Fibroblast of the aortic adventitia (primary cell): ENCODE data around the gene CABLES2. TPM values are rescaled to one million over a fixed set of nuclear protein-coding genes. Genes with fewer than 3 reads are reported as not detected.

Source experiments
- DNase-seq: peaks from one replicate; pipeline ENCODE4 v3.0.0-alpha.2; 2010; ENCODE audit warnings: low read depth
- H3K4me3 ChIP-seq: 2 replicates; pipeline ENCODE4 v1.5.1; 2011; ENCODE audit warnings: low read depth, mild to moderate bottlenecking, control low read depth, low read length, moderate library complexity
- total RNA-seq: library from RNA; depleted of rRNA; stranded (reverse); fragments of >200 nt; gene quantifications from 2 replicates; pipeline ENCODE4 v1.2.3, GENCODE V29; 2012; ENCODE audit warnings: low replicate concordance
- TF ChIP-seq, protein P1 (sequence below): IDR thresholded peaks from 2 replicates; pipeline ENCODE4 v1.5.1; 2011; ENCODE audit warnings: mild to moderate bottlenecking, low read length, control low read depth, inconsistent platforms; ENCODE audit not compliant: insufficient read depth

Gene CABLES2
- total RNA-seq, 1 donor: 4.3 TPM

- TF ChIP-seq, protein P1, sequence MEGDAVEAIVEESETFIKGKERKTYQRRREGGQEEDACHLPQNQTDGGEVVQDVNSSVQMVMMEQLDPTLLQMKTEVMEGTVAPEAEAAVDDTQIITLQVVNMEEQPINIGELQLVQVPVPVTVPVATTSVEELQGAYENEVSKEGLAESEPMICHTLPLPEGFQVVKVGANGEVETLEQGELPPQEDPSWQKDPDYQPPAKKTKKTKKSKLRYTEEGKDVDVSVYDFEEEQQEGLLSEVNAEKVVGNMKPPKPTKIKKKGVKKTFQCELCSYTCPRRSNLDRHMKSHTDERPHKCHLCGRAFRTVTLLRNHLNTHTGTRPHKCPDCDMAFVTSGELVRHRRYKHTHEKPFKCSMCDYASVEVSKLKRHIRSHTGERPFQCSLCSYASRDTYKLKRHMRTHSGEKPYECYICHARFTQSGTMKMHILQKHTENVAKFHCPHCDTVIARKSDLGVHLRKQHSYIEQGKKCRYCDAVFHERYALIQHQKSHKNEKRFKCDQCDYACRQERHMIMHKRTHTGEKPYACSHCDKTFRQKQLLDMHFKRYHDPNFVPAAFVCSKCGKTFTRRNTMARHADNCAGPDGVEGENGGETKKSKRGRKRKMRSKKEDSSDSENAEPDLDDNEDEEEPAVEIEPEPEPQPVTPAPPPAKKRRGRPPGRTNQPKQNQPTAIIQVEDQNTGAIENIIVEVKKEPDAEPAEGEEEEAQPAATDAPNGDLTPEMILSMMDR: no peak
- no peak for DNase-seq
- peak overlapping the region; percentile 99 for H3K4me3 ChIP-seq
Measured at GRCh38 chr20:62387219-62387913, 19.7 kb downstream of the CABLES2 start.

GRCh38 chr20:62386383-62387218 is 20.5 kb downstream of the CABLES2 start, which contains the start of gene RPS21:
Gene RPS21, plus strand, starts transcription at chr20:62387103. Its CDS starts 236 bp downstream, at chr20:62387339.
- TF ChIP-seq, protein P1: no peak
- H3K4me3 ChIP-seq: peak within 1 kb of the TSS; percentile 99
- DNase-seq: peak; percentile 85

DNA sequence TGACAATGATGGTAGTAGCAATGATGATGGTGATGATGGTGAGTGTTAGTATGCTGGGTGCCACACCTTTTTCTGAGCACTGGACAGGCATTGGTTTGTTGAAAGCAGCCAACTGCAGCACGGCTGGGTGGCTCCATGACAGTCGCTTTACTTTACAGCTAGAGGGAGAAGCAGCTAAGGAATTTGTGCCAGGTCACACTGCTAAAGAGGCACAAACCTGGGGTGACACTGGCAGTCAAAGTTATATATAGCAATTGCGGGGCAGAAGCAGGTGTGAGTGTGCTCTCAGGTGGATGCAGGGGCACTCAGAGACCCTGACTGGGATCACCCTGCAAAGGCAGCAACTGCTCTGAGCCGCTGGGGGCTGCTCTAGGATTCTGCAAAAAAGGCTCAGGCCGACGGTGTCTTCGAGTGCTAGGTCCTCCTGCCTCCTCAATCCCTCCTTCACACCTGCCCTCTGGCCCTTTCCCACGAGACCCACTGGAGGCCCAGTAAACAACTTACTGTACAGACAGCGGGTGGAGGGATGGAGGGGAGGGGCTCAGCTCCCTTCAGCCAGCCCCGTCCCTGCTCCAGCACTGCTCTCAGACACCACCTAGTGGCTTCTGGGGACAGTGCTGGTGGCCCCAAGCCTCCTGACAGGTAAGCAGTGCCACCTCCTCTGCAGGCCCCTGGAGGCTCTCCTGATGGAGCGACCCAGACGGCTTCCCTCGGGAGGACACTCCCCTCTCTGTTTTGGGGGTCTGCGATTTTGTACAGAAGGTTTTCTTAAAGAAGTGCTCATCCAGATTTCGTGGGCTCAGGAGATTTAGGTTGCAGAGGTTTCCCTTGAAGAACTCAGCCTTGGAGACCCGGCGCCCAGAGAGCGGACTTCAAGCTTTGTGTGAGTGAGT is 24.5 kb downstream of the CABLES2 start:
- DNase-seq: peak; percentile 64
- no peak overlapping the region for H3K4me3 ChIP-seq
- TF ChIP-seq, protein P1: peak; percentile 98

DNA sequence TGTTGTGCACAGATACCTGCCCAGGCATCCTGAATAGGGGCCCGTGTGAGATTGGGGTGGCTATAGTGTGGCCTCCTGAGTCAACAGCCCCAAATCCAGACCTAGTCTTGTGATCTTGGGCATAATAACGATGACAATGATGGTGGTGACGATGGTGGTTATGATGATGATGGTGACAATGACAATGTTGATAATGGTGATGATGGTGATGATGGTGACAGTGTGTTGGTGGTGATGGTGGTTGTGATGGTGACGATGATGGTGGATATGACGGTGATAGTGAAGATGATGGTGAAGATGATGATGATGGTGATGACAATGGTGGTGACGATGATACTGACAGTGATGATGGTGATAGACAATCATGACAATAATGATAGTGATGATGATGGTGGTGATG is 25.2 kb downstream of the CABLES2 start:
- DNase-seq: no peak
- no peak overlapping the region for H3K4me3 ChIP-seq
- TF ChIP-seq, protein P1: no peak

DNA sequence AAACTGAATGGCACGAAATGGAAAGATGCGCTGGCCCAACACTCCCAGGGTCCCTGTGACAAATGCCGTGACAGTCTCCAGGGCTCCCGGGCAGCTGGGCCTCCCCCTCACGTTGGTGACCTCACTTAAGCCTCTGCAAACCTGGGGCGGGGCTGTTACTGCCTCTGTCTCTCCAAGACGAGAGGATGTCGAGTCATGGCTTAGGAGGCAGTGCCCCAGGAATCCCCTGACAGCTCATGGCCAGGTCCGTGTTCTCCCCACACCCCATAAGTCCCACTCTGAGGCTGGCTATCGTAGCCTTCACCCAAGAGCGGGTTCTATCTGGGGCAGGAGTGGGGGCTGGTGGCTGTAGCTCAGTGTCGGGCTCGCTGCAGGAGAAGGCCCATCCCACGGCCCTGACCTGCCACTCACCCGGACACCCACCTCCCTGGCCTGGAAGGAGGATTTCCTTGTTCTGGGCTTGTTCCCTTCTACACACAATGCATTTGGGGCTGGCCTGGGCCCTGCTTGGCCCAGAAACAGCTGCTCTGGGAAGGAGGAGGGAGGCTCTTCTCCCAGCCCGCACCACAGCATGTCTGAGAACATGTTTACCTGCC is 25.8 kb downstream of the CABLES2 start:
- no peak for DNase-seq
- H3K4me3 ChIP-seq: no peak overlapping the region
- TF ChIP-seq, protein P1: no peak

- no peak overlapping the region for H3K4me3 ChIP-seq
- DNase-seq: no peak
- TF ChIP-seq, protein P1: no peak
Measured at GRCh38 chr20:62378215-62378614, 28.9 kb downstream of the CABLES2 start.
